Measurements from ENCODE around the gene CAMTA1. TPM values are rescaled to one million over a fixed set of nuclear protein-coding genes. Genes with fewer than 3 reads are reported as not detected.
"Not testable (repeated sequence)": the region's sequence is repeated elsewhere in the genome, so short reads cannot be mapped to it uniquely, and the experiment has no call there.

The CAMTA1 gene
- 10 to 100 TPM; 36.7 to 51.9 TPM for total RNA-seq

- Mint-ChIP-seq H3K9me3 (no peaks in the 10 kb centered on the region), H3K4me3 (peak within 1 kb of the TSS; percentile 91), H3K4me1 (peaks cover 34% of the 10 kb centered on the region), H3K27me3 (no peaks in the 10 kb centered on the region), H3K36me3 (ENCODE audit: low read depth) (peaks cover 12% of the 10 kb centered on the region), H3K27ac (peak within 1 kb of the TSS; percentile 90)
- ATAC-seq (replicated peaks), result peak; percentile 85
Measured at GRCh38 chr1:6785318-6785727, at the start of gene CAMTA1. CAMTA1 (plus strand) TSS chr1:6785454; CDS start chr1:6785531, 77 bp downstream.

- ATAC-seq (replicated peaks), result no peak
- no peak overlapping the region for H3K27ac Mint-ChIP-seq
- H3K36me3 Mint-ChIP-seq (ENCODE audit: low read depth), result no peaks in the 10 kb centered on the region
- H3K4me3 Mint-ChIP-seq, result no peak overlapping the region
- no peaks in the 10 kb centered on the region for H3K9me3 Mint-ChIP-seq
- H3K27me3 Mint-ChIP-seq, result peaks cover 7% of the 10 kb centered on the region
- H3K4me1 Mint-ChIP-seq, result peaks cover 19% of the 10 kb centered on the region
Measured at GRCh38 chr1:6738987-6739676, 46.1 kb upstream of the CAMTA1 start.

GRCh38 chr1:6742676-6743188, 42.5 kb upstream of the CAMTA1 start:
- not testable (repeated sequence) for ATAC-seq (replicated peaks); H3K9me3 Mint-ChIP-seq; H3K27ac Mint-ChIP-seq; H3K4me3 Mint-ChIP-seq; H3K36me3 Mint-ChIP-seq (ENCODE audit: low read depth); H3K4me1 Mint-ChIP-seq
- H3K27me3 Mint-ChIP-seq, result peaks cover 16% of the 10 kb centered on the region

GRCh38 chr1:6743189-6744101, 41.8 kb upstream of the CAMTA1 start:
- Mint-ChIP-seq H3K4me1 (peaks cover 8% of the 10 kb centered on the region), H3K27me3 (peaks cover 24% of the 10 kb centered on the region), H3K9me3 (no peaks in the 10 kb centered on the region), H3K36me3 (ENCODE audit: low read depth) (no peaks in the 10 kb centered on the region), H3K4me3 (no peak overlapping the region), H3K27ac (no peak overlapping the region)
- peak; percentile 30 for ATAC-seq (replicated peaks)

GRCh38 chr1:6745073-6745472, 40.2 kb upstream of the CAMTA1 start:
- Mint-ChIP-seq H3K4me1 (peaks cover 8% of the 10 kb centered on the region), H3K27ac (no peak overlapping the region), H3K4me3 (no peak overlapping the region), H3K9me3 (no peaks in the 10 kb centered on the region), H3K27me3 (peaks cover 34% of the 10 kb centered on the region), H3K36me3 (ENCODE audit: low read depth) (no peaks in the 10 kb centered on the region)
- ATAC-seq (replicated peaks), result peak; percentile 70

GRCh38 chr1:6747674-6748073, 37.6 kb upstream of the CAMTA1 start:
- no peaks in the 10 kb centered on the region for H3K9me3 Mint-ChIP-seq
- ATAC-seq (replicated peaks), result no peak
- peaks cover 8% of the 10 kb centered on the region for H3K4me1 Mint-ChIP-seq
- H3K27me3 Mint-ChIP-seq, result peaks cover 46% of the 10 kb centered on the region
- no peak overlapping the region for H3K4me3 Mint-ChIP-seq
- no peak overlapping the region for H3K27ac Mint-ChIP-seq
- no peaks in the 10 kb centered on the region for H3K36me3 Mint-ChIP-seq (ENCODE audit: low read depth)

GRCh38 chr1:6750490-6750889, 34.8 kb upstream of the CAMTA1 start:
- H3K36me3 Mint-ChIP-seq (ENCODE audit: low read depth), result no peaks in the 10 kb centered on the region
- no peaks in the 10 kb centered on the region for H3K4me1 Mint-ChIP-seq
- no peaks in the 10 kb centered on the region for H3K9me3 Mint-ChIP-seq
- no peak for ATAC-seq (replicated peaks)
- peaks cover 56% of the 10 kb centered on the region for H3K27me3 Mint-ChIP-seq
- no peak overlapping the region for H3K27ac Mint-ChIP-seq
- no peak overlapping the region for H3K4me3 Mint-ChIP-seq

GRCh38 chr1:6753320-6754140, 31.7 kb upstream of the CAMTA1 start:
- Mint-ChIP-seq H3K9me3 (no peaks in the 10 kb centered on the region), H3K4me1 (no peaks in the 10 kb centered on the region), H3K36me3 (ENCODE audit: low read depth) (no peaks in the 10 kb centered on the region), H3K27me3 (peaks cover 43% of the 10 kb centered on the region), H3K27ac (no peak overlapping the region), H3K4me3 (no peak overlapping the region)
- no peak for ATAC-seq (replicated peaks)

- no peaks in the 10 kb centered on the region for H3K9me3 Mint-ChIP-seq
- no peak for ATAC-seq (replicated peaks)
- no peak overlapping the region for H3K4me3 Mint-ChIP-seq
- H3K4me1 Mint-ChIP-seq, result no peaks in the 10 kb centered on the region
- H3K27me3 Mint-ChIP-seq, result peaks cover 27% of the 10 kb centered on the region
- no peak overlapping the region for H3K27ac Mint-ChIP-seq
- H3K36me3 Mint-ChIP-seq (ENCODE audit: low read depth), result no peaks in the 10 kb centered on the region
Measured at GRCh38 chr1:6756457-6756856, 28.8 kb upstream of the CAMTA1 start.

- H3K9me3 Mint-ChIP-seq, result no peaks in the 10 kb centered on the region
- peaks cover 25% of the 10 kb centered on the region for H3K27me3 Mint-ChIP-seq
- no peak for ATAC-seq (replicated peaks)
- no peaks in the 10 kb centered on the region for H3K4me1 Mint-ChIP-seq
- no peak overlapping the region for H3K27ac Mint-ChIP-seq
- H3K36me3 Mint-ChIP-seq (ENCODE audit: low read depth), result no peaks in the 10 kb centered on the region
- no peak overlapping the region for H3K4me3 Mint-ChIP-seq
Measured at GRCh38 chr1:6757719-6758435, 27.4 kb upstream of the CAMTA1 start.

- Mint-ChIP-seq H3K9me3 (no peaks in the 10 kb centered on the region), H3K4me1 (no peaks in the 10 kb centered on the region)
Measured at GRCh38 chr1:6761196-6761737, 24.0 kb upstream of the CAMTA1 start.

GRCh38 chr1:6762060-6762459, 23.2 kb upstream of the CAMTA1 start:
- peaks cover 18% of the 10 kb centered on the region for H3K27me3 Mint-ChIP-seq
- no peaks in the 10 kb centered on the region for H3K4me1 Mint-ChIP-seq
- no peak for ATAC-seq (replicated peaks)
- no peak overlapping the region for H3K27ac Mint-ChIP-seq
- no peak overlapping the region for H3K4me3 Mint-ChIP-seq
- H3K36me3 Mint-ChIP-seq (ENCODE audit: low read depth), result no peaks in the 10 kb centered on the region
- H3K9me3 Mint-ChIP-seq, result no peaks in the 10 kb centered on the region

More at GRCh38 chr1:6761196-6761737, 24.0 kb upstream of the CAMTA1 start:
- Mint-ChIP-seq H3K27me3 (peaks cover 22% of the 10 kb centered on the region), H3K4me3 (no peak overlapping the region), H3K36me3 (ENCODE audit: low read depth) (no peaks in the 10 kb centered on the region), H3K27ac (no peak overlapping the region)
- no peak for ATAC-seq (replicated peaks)

- Mint-ChIP-seq H3K4me1 (no peaks in the 10 kb centered on the region), H3K9me3 (no peaks in the 10 kb centered on the region), H3K4me3 (no peak overlapping the region), H3K27ac (no peak overlapping the region), H3K27me3 (peaks cover 10% of the 10 kb centered on the region), H3K36me3 (ENCODE audit: low read depth) (no peaks in the 10 kb centered on the region)
- ATAC-seq (replicated peaks), result no peak
Measured at GRCh38 chr1:6770751-6771440, 14.4 kb upstream of the CAMTA1 start.

All from activated T-helper 17 cell treated with anti-CD3 and anti-CD28 coated beads, Interleukin-2, amount 50 U/mL, for 72 hours (primary cell).